GM10248 (cell line): ENCODE data around the gene APPL2.

Experiments used
- CTCF ChIA-PET: fragments of 300-600 bp; sonication (Branson Sonifier 250); formaldehyde crosslinking; extraction: SDS; loops from one replicate; lab custom pipeline; 2021; ENCODE audit warnings: antibody characterized with exemption; lab: Yijun Ruan, JAX
- POLR2A ChIA-PET: fragments of 350-650 bp; sonication (Branson Sonifier 250); formaldehyde crosslinking; extraction: SDS; loops from one replicate; lab custom pipeline; 2020; ENCODE audit warnings: antibody characterized with exemption; lab: Yijun Ruan, JAX
- DNase-seq: peaks from one replicate; pipeline ENCODE4 v3.0.0; 2012; ENCODE audit errors: extremely low spot score
- CTCF ChIP-seq: IDR thresholded peaks from 2 replicates; pipeline ENCODE4 v1.5.1; 2012; ENCODE audit warnings: mild to moderate bottlenecking, low read depth; ENCODE audit errors: extremely low read depth, missing control alignments, control extremely low read depth

Gene APPL2

GRCh38 chr12:105214670-105215375 is 21.2 kb downstream of the APPL2 start:
- ChIA-PET CTCF (no interaction called here), POLR2A (no interaction called here)
- TF ChIP-seq CTCF: no peak
- DNase-seq: no peak

GRCh38 chr12:105214148-105214547 is 21.8 kb downstream of the APPL2 start:
- ChIA-PET CTCF (no interaction called here), POLR2A (no interaction called here)
- no peak for TF ChIP-seq CTCF
- no peak for DNase-seq

GRCh38 chr12:105212438-105212837 is 23.5 kb downstream of the APPL2 start:
- ChIA-PET CTCF (interaction anchor here (1.4 to 1.5 kb wide), 3 partner anchors 8 to 15 kb away, joined by 5 read pairs; no protein-coding TSS in a partner anchor), POLR2A (no interaction called here)
- no peak for TF ChIP-seq CTCF
- no peak for DNase-seq

- TF ChIP-seq CTCF: no peak
- POLR2A ChIA-PET: no interaction called here
- CTCF ChIA-PET: no interaction called here
- no peak for DNase-seq
Measured at GRCh38 chr12:105209091-105209490, 26.9 kb downstream of the APPL2 start.

GRCh38 chr12:105206686-105207374 is 29.1 kb downstream of the APPL2 start:
- CTCF ChIA-PET: interaction anchor here (1.6 kb wide), 1 partner anchor 27 kb away, joined by 4 read pairs; no protein-coding TSS in a partner anchor
- TF ChIP-seq CTCF: no peak

GRCh38 chr12:105205322-105206048 is 30.5 kb downstream of the APPL2 start:
- POLR2A ChIA-PET: interaction anchor here (0.7 kb wide), 1 partner anchor 31 kb away, joined by 3 read pairs; no protein-coding TSS in a partner anchor
- no peak for TF ChIP-seq CTCF
- CTCF ChIA-PET: interaction anchor here (1.0 to 1.6 kb wide), 2 partner anchors 28 to 178 kb away, joined by 3 to 4 read pairs; no protein-coding TSS in a partner anchor
- no peak for DNase-seq

More at GRCh38 chr12:105206686-105207374, 29.1 kb downstream of the APPL2 start:
- POLR2A ChIA-PET: no interaction called here
- no peak for DNase-seq
